GM19238 (cell line): ENCODE data around the gene ICA1.
A peak's percentile ranks its signal among the peaks of the same experiment; 100 is the strongest.

ENCODE experiments used
- DNase-seq: peaks from one replicate; pipeline ENCODE4 v3.0.0; 2011; ENCODE audit warnings: low spot score; ENCODE audit not compliant: insufficient read length

ICA1 gene

GRCh38 chr7:8133188-8133848 is 128.6 kb downstream of the ICA1 start:
- no peak for DNase-seq

- DNase-seq: no peak
Observed at GRCh38 chr7:8131694-8132605, 130.0 kb downstream of the ICA1 start.

- no peak for DNase-seq
Observed at GRCh38 chr7:8130663-8131062, 131.3 kb downstream of the ICA1 start.

DNA sequence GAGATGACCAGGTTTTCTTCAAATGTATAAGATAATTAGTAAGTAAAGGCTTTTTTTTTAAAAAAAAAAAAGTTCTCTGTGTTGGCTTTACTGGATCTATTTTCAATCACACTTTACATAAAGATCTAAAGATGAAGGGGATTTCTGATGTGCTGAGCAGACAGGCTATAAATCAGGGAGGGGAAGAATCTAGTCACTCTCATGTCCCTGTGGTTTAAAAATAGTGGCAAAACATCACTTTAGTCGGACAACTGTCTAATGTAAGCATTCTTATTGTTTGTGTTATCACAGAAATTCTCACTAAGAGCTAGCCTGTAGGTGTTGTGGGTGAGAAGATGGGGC is 132.7 kb downstream of the ICA1 start:
- no peak for DNase-seq

DNA sequence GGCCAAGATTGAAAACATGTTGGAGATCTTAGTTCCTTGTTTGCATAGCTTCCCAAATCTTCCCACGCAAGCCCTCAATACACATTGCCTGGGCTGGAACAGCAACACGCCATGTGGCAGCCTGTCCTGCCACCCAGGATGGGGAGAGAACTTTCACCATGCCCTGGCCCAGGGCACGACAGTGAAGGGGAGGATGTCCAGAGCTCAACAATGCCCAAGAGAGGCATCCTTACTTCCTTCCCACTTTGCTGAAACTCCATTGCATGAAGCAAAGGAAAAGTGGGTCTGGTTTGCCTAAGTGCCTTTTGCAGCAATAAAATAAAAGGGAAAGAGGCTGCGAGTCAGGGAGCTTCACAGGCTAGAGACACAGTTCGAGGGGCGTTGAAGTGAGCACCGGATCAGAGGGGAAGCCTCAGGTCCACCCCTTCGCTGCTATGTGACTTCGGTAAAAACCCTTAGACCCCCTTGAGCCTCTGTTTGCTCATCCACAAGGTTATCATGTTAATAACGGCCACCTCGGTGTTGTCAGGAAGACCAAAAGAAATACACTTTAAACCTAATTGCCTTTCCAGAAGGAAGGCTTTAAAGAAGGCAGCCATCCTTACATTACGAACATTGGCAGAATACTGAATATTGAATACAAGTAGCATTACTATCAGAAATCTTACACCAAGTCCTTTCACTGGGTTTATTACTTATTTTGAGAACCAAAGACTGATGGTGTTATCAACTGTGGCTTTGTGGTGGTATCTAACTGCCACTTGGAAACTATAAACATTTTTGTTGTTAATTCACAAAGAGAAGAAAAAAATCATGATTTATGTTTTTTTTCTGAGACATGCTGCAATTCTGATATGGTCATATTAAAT is 133.3 kb downstream of the ICA1 start:
- no peak for DNase-seq

- no peak for DNase-seq
Observed at GRCh38 chr7:8126601-8127167, 135.3 kb downstream of the ICA1 start.

DNA sequence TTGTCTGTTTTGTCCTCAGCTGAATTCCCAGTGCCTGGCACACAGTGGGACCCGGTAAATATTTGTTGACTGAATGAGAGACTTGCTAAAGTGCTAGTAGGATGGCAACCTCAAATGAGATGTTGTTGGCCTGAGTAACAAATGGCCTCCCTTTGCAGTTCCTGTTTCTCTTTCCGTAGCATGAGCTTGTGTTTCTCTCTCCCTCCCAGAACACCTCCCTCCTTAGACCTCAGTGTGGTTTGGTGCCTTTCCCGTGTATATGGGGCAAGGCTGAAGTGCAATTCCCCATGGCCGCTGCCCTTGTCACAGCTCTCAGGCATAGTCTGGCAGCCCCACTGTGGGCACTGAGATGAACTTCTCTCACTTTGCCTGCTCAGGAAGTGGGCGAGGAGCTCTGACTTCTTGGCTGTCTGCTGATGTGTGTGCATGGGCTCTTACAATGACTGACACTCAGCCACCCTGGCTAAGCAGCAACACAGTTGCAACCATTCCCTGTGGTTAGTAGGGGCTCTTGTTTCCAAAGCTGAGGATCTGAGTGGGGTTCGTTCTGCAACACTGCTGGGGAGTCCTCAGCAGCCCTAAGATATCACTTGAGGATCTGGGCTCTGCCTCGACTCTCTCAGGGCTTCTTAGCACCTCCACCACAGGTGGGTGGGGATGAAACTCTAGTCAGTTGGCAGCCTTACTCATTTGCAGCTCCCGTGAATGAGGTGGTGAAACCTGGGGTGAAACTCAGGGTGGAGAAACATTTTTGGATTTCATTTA is 136.1 kb downstream of the ICA1 start:
- DNase-seq: peak; percentile 43

- no peak for DNase-seq
Observed at GRCh38 chr7:8121243-8121642, 140.7 kb downstream of the ICA1 start.

GRCh38 chr7:8120390-8121058 is 141.4 kb downstream of the ICA1 start:
- DNase-seq: no peak

DNA sequence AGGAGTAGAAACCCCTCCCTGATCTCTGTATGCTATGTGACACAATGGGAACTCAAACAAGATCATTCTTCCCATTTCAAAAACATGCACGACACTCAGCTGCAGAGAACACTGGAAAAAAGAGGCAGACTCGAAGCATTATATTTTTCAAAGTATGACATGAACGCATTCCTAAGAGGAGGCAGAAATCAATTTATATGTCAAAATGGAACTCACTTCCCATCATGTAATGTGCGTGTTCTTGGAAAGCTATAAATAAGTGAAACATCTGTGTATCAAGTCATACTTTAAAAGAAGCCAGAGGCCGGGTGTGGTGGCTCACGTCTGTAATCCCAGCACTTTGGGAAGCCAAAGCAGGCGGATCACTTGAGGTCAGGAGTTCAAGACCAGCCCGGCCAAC is 142.7 kb downstream of the ICA1 start:
- no peak for DNase-seq

- DNase-seq: no peak
Observed at GRCh38 chr7:8117195-8117594, 144.8 kb downstream of the ICA1 start.

DNA sequence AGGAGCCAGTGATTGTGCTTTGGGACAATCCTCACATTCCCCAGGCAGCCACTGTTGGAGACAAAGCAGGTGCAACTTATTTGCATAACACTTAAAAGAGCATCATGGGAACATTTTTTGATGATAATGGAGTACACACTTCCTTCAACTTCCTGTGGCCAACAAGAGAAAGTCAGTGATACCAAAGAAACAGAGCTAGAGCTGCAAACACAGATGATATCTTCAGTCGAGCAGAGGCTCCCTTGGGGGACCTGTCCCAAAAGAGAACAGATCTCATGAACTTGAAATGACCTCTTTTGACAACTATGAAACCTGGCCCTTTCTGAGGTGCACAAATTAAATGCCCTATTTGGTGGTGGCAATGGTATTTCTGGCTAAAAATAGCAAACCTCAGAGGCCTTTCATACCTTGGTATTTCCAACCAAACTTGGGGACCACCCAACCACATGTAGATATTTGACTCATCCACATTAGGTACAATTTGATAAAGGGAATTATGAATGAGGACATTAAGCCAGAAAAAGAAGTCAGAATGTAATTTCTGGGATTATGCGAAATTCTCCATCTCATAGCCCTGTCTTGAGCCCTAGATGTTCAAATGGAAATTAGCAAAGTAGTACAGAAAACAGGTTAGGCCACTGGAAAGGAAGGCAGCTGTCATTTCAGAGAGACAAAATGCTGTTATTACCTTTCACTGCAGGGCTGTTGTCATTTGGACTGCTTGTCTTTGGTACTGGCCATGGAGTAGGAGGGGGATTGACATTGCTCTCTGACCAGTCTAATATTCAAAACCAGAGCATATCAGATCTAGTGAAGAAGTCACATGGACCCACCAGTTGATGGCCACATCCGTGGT is 146.2 kb downstream of the ICA1 start:
- peak; percentile 56 for DNase-seq

DNA sequence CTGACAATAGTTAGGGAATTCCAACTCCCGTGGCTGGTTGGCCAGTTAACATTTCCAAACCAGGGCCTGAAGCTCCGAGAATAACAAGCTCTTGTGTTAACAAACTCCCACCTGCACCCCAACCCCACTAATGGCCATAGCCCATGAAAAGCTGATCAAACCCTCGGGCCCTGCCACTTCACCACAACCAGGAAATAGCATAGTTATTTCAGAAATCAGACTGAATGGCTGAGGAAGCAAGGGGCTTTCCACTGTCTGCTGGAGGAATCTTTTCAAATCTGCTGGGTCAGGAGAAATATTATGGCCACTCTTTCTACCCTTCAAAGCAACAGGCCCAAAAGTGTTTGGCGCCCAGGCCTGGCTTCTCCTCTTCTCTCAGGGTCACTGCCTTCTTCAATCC is 147.8 kb downstream of the ICA1 start:
- no peak for DNase-seq

DNA sequence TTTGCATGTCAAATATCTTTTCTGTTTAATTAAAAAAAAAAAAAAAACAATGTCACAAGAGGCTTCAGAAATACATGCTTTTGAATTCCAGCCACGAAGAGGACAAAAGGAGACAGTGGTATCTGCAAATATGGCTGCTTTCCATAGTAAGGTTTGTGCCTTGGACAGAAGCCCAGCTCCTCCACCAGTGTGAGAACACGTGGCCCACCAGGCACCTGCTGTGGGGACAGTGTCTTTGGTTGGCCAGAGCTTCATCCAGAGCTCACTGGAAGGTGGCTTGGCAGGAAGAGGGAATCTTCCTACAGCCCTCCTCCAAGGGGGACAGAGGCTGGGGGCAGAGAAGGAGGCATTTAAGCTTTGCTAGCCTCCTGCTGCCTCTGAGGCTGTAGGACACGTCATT is 148.8 kb downstream of the ICA1 start:
- DNase-seq: no peak

DNA sequence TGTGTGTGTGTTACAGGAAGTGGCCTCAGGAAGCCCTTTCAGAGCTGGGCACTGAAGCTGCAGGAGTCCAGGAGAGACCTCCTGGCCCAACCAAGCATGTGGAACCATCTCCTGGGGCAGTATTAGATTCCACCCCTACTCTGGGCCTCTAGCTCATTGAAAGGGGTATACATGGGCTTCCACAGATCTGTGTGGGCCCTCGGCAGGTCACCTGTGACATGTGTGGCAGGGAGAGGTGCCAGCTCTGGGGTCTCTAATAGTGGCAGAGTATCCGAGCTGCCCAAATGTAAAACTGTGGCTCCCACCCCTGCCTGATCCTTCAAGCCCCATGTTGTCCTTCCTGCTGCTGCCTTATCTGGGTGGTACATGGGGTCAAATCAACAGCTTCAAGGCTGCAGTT is 149.3 kb downstream of the ICA1 start:
- no peak for DNase-seq

- no peak for DNase-seq
Observed at GRCh38 chr7:8111282-8111960, 150.5 kb downstream of the ICA1 start.

GRCh38 chr7:8109196-8110022 is 152.6 kb downstream of the ICA1 start:
- DNase-seq: no peak
